GM12801 (cell line): ENCODE measurements around the gene HDX.

ENCODE experiments used
- TF ChIP-seq, protein P1 (sequence below): IDR thresholded peaks from one replicate; pipeline ENCODE4 v1.5.1; 2011; ENCODE audit warnings: control low read depth; ENCODE audit not compliant: insufficient read length; ENCODE audit errors: extremely low read depth

Gene HDX, protein sequence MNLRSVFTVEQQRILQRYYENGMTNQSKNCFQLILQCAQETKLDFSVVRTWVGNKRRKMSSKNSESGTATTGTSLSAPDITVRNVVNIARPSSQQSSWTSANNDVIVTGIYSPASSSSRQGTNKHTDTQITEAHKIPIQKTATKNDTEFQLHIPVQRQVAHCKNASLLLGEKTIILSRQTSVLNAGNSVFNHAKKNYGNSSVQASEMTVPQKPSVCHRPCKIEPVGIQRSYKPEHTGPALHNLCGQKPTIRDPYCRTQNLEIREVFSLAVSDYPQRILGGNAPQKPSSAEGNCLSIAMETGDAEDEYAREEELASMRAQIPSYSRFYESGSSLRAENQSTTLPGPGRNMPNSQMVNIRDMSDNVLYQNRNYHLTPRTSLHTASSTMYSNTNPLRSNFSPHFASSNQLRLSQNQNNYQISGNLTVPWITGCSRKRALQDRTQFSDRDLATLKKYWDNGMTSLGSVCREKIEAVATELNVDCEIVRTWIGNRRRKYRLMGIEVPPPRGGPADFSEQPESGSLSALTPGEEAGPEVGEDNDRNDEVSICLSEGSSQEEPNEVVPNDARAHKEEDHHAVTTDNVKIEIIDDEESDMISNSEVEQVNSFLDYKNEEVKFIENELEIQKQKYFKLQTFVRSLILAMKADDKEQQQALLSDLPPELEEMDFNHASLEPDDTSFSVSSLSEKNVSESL

DNA sequence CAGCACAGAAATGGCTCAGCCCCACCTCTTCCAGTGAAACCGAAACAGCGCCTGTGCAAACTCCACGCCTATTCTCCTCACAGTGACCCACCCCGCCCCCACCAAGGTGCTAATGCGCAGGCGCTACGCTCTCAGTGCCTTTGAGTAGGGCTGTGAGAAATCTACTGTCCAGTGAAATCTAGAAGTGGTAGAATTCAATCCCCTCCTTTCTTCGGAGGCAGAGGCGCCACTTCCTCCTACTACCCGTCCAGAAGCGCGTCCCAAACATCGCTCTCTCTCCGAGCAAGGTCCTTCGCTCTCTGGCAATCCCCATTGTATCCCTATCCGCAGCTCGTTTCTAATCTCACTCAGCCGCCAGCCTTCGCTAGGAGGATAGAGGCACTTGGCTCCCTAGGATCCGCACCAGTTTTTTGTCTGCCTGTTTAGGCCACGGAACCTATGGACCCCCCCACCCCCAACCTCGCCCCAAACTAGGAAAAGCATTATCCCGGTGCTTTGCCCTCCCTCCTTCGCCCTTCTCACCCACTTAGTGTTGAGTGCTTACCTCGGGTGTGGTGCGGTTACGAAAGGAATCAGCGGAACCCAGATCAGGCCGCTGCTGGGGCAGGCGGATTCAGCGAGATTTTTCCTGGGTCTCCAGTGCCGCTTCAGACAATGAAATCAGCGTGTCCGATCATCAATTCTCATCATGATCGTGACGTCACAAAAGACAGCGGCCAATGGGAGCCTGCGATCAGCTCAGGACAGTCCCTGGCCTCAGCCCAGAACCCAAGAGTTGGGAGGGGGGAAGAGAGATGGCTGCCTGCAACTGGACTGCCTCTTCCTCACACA, at the start of gene HDX:
Gene HDX (minus strand): TSS at position 656 of the 831 bp plus-strand sequence. CDS start 27,056 bp downstream, outside the sequence.
- TF ChIP-seq, protein P1, sequence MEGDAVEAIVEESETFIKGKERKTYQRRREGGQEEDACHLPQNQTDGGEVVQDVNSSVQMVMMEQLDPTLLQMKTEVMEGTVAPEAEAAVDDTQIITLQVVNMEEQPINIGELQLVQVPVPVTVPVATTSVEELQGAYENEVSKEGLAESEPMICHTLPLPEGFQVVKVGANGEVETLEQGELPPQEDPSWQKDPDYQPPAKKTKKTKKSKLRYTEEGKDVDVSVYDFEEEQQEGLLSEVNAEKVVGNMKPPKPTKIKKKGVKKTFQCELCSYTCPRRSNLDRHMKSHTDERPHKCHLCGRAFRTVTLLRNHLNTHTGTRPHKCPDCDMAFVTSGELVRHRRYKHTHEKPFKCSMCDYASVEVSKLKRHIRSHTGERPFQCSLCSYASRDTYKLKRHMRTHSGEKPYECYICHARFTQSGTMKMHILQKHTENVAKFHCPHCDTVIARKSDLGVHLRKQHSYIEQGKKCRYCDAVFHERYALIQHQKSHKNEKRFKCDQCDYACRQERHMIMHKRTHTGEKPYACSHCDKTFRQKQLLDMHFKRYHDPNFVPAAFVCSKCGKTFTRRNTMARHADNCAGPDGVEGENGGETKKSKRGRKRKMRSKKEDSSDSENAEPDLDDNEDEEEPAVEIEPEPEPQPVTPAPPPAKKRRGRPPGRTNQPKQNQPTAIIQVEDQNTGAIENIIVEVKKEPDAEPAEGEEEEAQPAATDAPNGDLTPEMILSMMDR: no peak

DNA sequence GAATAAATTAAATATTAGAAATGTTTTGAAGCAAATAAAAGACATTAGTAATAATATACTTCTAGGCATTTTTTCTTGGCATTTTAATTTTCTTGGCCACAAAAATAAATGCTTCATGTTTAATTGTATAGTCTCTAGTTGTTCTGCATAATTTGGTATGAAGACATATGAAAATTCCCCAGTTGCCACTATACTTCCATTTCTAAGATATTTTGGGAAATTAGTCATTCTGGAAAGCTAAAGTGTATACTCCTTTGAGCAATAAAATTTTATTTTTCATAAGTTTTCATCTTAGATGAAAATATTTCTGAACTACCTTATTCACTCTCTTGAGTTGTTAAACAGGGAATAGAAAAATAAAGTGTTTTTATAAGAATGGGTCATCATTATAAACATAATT, 13.8 kb downstream of the HDX start:
- TF ChIP-seq, protein P1: no peak

DNA sequence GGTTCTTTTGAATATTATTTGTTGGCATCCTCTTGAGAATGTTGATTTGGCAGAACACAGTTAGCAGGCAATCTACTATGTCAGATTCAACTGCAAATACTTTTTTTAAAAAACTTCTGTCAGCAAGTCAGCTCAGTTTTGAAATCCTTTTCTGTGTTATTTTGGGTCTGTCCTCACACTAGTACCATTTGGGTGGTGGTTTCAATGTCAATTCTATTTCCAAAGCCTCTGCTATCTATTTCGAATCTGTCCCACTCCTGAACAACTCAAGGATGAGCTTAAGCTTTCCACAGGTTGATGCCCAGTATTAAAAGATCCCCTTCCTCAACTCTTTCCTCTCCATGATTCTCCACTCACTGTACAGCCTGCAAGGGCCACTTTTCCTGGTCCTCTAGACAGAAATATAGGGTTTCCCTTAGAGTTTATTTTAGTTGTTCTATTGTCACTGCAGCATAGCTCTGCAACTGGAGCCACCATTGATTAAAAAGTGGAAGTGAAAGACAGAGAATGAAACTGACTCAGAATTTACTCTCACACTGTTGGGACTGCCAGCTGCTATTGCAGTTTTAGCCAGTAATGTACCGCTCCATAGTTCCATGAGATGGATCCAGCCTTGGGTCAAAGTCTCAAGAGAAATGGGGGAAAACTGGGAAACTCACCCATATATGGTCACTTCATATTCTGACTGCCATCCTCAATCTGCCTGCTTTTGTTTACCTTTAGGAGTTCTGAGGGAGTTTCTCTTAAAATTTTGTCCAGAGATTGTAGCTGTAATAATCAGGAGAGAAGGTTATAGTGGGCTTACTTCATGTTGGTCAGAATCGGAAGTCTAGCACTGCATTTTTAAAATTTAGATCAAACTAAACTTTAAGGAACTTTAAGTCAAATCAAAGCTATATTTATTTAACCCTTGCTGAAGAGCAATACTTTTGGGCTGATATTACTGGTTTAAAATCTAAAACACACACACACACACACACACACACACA, 14.6 kb downstream of the HDX start:
- TF ChIP-seq, protein P1: no peak

DNA sequence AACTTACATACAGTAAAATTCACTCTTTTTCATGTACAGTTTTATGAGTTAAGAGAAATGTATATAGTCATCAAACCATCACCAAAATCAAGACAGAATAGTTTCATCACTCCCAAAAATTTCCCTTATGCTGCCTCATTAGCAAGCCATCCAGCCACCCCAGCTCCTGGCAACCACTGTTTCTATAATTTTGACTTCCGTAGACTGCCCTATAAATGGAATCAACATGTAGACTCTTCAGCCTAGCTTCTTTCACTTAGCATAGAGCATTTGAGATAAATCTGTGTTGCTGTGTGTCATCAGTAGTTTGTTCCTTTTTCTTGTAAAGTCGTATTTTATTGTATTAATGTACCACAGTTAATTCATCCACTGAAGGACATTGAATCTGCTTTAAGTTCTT, 23.2 kb downstream of the HDX start:
- TF ChIP-seq, protein P1: no peak

DNA sequence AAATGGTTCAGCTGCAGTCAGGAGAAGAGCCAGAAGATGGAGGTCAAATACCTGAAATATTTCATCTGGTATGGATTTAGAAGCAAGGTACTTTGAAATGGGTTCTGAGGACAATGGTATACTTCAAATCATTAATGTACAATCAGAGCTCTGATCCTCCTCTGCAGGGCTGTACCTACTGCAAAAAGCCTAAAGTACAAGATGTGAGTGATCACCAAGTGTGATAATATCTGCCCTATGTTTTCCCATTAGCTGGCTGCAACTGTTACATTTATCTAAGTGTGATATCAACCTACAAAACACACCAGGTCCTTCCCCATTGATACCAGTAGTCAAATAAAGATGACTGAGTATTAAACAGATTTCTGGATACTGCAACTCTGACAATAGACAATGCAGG, 25.1 kb downstream of the HDX start:
- TF ChIP-seq, protein P1: no peak

DNA sequence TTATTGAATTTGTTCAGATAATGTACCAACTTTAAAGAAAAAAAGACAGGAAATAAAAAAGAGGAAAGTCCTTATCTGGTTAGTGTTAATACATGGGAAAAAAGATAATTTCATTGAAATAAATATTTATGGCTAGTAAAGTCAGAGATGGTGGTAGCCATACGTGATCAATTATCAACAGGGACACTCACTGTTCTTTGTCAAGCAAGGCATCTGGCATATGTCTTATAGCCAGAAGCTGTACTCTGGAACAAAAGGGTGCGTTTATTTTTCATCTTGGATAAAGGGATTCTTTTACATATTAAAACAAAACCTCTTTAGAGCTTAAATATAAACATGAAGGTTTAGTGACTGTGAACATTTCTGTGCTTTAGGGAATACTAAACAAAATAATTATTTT, 26.7 kb downstream of the HDX start:
- TF ChIP-seq, protein P1: no peak
